ENCODE data around the gene SHISAL1.

DNA sequence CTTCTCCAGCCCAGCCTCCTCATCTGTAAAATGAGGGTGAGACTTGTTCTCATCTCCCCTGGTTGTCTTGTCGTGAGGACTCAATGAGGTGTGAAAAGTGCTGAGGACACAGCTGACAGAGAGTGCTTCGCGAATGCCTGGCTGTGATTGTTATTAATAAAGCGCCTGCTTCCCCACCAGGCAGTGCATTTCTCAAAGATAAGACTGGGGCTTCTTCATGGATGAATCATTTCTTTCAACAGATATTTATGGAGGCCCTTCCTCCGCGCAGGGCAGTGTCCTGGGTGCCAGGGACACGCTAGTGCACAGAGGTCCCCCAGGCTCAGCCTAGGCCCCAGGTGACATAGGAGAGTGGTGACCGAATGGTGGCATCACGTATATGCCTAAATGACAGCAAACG is 34.3 kb upstream of the SHISAL1 start:
- TF ChIP-seq, protein P1, sequence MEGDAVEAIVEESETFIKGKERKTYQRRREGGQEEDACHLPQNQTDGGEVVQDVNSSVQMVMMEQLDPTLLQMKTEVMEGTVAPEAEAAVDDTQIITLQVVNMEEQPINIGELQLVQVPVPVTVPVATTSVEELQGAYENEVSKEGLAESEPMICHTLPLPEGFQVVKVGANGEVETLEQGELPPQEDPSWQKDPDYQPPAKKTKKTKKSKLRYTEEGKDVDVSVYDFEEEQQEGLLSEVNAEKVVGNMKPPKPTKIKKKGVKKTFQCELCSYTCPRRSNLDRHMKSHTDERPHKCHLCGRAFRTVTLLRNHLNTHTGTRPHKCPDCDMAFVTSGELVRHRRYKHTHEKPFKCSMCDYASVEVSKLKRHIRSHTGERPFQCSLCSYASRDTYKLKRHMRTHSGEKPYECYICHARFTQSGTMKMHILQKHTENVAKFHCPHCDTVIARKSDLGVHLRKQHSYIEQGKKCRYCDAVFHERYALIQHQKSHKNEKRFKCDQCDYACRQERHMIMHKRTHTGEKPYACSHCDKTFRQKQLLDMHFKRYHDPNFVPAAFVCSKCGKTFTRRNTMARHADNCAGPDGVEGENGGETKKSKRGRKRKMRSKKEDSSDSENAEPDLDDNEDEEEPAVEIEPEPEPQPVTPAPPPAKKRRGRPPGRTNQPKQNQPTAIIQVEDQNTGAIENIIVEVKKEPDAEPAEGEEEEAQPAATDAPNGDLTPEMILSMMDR (IDR thresholded peaks at IDR 0.05; ENCODE audit: low read length), result no peak
- TF ChIP-seq EZH2 (IDR thresholded peaks at IDR 0.05; ENCODE audit: borderline replicate concordance, low read length), result no peak
